ENCODE data around the gene CIPC. TPM values are rescaled to one million over a fixed set of nuclear protein-coding genes. Genes with fewer than 3 reads are reported as not detected.

The CIPC gene
- total and polyA plus RNA-seq, 9 of the 15 experiments (the other 6 are each of a cell fraction or from before 2014, with no cell fraction given) = 5.0 to 16.9 (median 10.7) TPM

- TF ChIP-seq CHD7 (IDR thresholded peaks at IDR 0.05; ENCODE audit: low read depth, low read length) (no peak), CREM (IDR thresholded peaks at IDR 0.05; ENCODE audit: low read depth) (peak; percentile 74; the same call in 1 of the 2 replicates), ZNF583 (CRISPR knock-in tag; IDR thresholded peaks at IDR 0.05) (no peak), BRCA1 (IDR thresholded peaks at IDR 0.05) (no peak), BRCA1 (CRISPR knock-in tag; IDR thresholded peaks at IDR 0.05) (no peak), ZFP1 (CRISPR knock-in tag; IDR thresholded peaks at IDR 0.05) (no peak), ZNF655 (CRISPR knock-in tag; IDR thresholded peaks at IDR 0.05) (no peak), NFE2 (IDR thresholded peaks at IDR 0.05; ENCODE audit: low read depth) (0 out of 2 replicates have a peak, but pooled peaks have one; percentile 4), MAFK (IDR thresholded peaks at IDR 0.05; ENCODE audit: low read length) (no peak), HNRNPL (IDR thresholded peaks at IDR 0.05; ENCODE audit: low read depth, low read length) (no peak), ARID3B (CRISPR knock-in tag; IDR thresholded peaks at IDR 0.05; ENCODE audit: borderline replicate concordance) (no peak), HOMEZ (CRISPR knock-in tag; IDR thresholded peaks at IDR 0.05) (no peak)
These were observed 50.6 kb downstream of the CIPC start (continued) for GRCh38 chr14:77148510-77149231.
